ENCODE results near the gene HIVEP3. TPM values are rescaled to one million over a fixed set of nuclear protein-coding genes. Genes with fewer than 3 reads are reported as not detected.

HIVEP3 gene
- total and polyA plus RNA-seq, 2 experiments from 2014 or later = 0.57 to 5.9 TPM

GRCh38 chr1:41626616-41627375 is 291.9 kb downstream of the HIVEP3 start:
- DNase-seq (ENCODE audit: low spot score) = no peak
- H3K27ac ChIP-seq = no peak overlapping the region
- no peaks in the 10 kb centered on the region for H3K36me3 ChIP-seq (replicated peaks; ENCODE audit: insufficient read depth, low read depth)
- H3K4me1 ChIP-seq (ENCODE audit: insufficient read depth) = peaks cover 15% of the 10 kb centered on the region
- H3K4me3 ChIP-seq = no peak overlapping the region
- no peak for TF ChIP-seq EZH2 (IDR thresholded peaks at IDR 0.05; ENCODE audit: borderline replicate concordance)
- TF ChIP-seq EZH2phosphoT487 (IDR thresholded peaks at IDR 0.05; ENCODE audit: low read depth, severe bottlenecking, unreplicated experiment) = no peak
- H3K4me2 ChIP-seq = no peak overlapping the region
- H3K9me3 ChIP-seq (ENCODE audit: low read depth) = no peaks in the 10 kb centered on the region
- WGBS (ENCODE audit: low lambda C conversion rate, missing lambda C conversion rate) = 72% methylated on average over 10 of the region's 10 CpGs
- no peaks in the 10 kb centered on the region for H4K20me1 ChIP-seq (ENCODE audit: insufficient read depth, poor library complexity, severe bottlenecking)
- no peaks in the 10 kb centered on the region for H3K27me3 ChIP-seq
- no peaks in the 10 kb centered on the region for H3K79me2 ChIP-seq
- no peaks in the 10 kb centered on the region for H3K9me2 ChIP-seq (replicated peaks; ENCODE audit: insufficient read depth)
- H2AFZ ChIP-seq = no peak overlapping the region

- 69% methylated on average over 10 of the region's 10 CpGs for WGBS (ENCODE audit: low lambda C conversion rate, missing lambda C conversion rate)
- DNase-seq (ENCODE audit: low spot score) = no peak
- no peaks in the 10 kb centered on the region for H3K9me2 ChIP-seq (replicated peaks; ENCODE audit: insufficient read depth)
- peaks cover 15% of the 10 kb centered on the region for H3K4me1 ChIP-seq (ENCODE audit: insufficient read depth)
- no peaks in the 10 kb centered on the region for H3K9me3 ChIP-seq (ENCODE audit: low read depth)
- no peak overlapping the region for H3K27ac ChIP-seq
- TF ChIP-seq EZH2phosphoT487 (IDR thresholded peaks at IDR 0.05; ENCODE audit: low read depth, severe bottlenecking, unreplicated experiment) (no peak), EZH2 (IDR thresholded peaks at IDR 0.05; ENCODE audit: borderline replicate concordance) (no peak), CTCF (IDR thresholded peaks at IDR 0.05; ENCODE audit: poor library complexity) (no peak)
- H4K20me1 ChIP-seq (ENCODE audit: insufficient read depth, poor library complexity, severe bottlenecking) = no peaks in the 10 kb centered on the region
- no peaks in the 10 kb centered on the region for H3K27me3 ChIP-seq
- no peak overlapping the region for H3K4me3 ChIP-seq
- no peaks in the 10 kb centered on the region for H3K79me2 ChIP-seq
- H3K4me2 ChIP-seq = no peak overlapping the region
- H2AFZ ChIP-seq = no peak overlapping the region
- no peaks in the 10 kb centered on the region for H3K36me3 ChIP-seq (replicated peaks; ENCODE audit: insufficient read depth, low read depth)
Measured at GRCh38 chr1:41626146-41626545, 292.6 kb downstream of the HIVEP3 start.

GRCh38 chr1:41623736-41624135 is 295.0 kb downstream of the HIVEP3 start:
- peaks cover 15% of the 10 kb centered on the region for H3K4me1 ChIP-seq (ENCODE audit: insufficient read depth)
- no peaks in the 10 kb centered on the region for H4K20me1 ChIP-seq (ENCODE audit: insufficient read depth, poor library complexity, severe bottlenecking)
- WGBS (ENCODE audit: low lambda C conversion rate, missing lambda C conversion rate) = 81% methylated on average over 10 of the region's 10 CpGs
- H3K27ac ChIP-seq = no peak overlapping the region
- DNase-seq (ENCODE audit: low spot score) = no peak
- TF ChIP-seq EZH2 (IDR thresholded peaks at IDR 0.05; ENCODE audit: borderline replicate concordance) (no peak), CTCF (IDR thresholded peaks at IDR 0.05; ENCODE audit: poor library complexity) (no peak)
- H3K4me2 ChIP-seq = no peak overlapping the region
- H2AFZ ChIP-seq = no peak overlapping the region
- H3K36me3 ChIP-seq (replicated peaks; ENCODE audit: insufficient read depth, low read depth) = no peaks in the 10 kb centered on the region
- H3K27me3 ChIP-seq = no peaks in the 10 kb centered on the region
- H3K9me2 ChIP-seq (replicated peaks; ENCODE audit: insufficient read depth) = no peaks in the 10 kb centered on the region
- no peaks in the 10 kb centered on the region for H3K9me3 ChIP-seq (ENCODE audit: low read depth)
- no peak overlapping the region for H3K4me3 ChIP-seq
- H3K79me2 ChIP-seq = no peaks in the 10 kb centered on the region

DNA sequence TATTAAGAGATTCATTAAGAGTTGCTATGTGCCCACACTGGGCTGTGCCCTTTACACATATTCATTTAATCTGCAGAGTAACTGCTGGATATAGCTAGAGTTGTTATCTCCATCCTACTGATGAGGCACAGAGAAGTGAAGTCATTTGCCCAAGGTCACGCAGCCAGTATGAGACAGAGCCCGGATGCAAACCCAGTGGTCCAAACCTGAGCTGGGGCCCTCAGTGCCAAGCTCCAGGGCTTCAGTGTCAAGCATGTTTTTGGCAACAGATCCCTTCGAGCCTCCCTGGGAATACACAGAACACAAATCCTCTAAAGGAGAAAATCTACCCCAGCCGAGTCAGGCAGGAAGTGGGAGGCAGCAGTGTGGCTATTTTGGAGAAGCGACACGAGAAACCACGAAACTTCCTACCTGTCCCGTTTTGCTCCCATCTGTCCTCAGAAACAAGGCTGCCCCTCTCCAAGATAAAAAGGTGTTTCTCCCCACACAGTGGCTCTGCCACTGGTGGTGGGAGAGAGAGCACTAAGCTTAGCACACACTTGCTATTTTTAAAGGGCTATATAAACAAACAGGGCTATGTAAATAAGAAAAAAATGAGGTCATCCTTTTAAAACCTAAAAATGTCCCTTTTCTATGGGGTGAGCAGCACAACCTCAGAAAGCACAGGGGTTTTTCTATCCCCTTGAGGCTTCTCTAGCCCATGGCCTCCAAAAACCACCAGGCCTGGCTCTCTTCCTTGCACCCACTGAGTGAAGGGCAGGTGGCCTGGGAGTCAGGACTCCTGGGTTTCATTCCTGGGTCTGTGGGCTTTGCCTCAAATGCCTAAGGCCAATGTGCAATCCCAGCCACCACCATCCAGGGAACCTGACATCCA is 295.6 kb downstream of the HIVEP3 start:
- Histone ChIP-seq H3K36me3 (replicated peaks; ENCODE audit: insufficient read depth, low read depth) (no peaks in the 10 kb centered on the region), H4K20me1 (ENCODE audit: insufficient read depth, poor library complexity, severe bottlenecking) (no peaks in the 10 kb centered on the region), H3K4me1 (ENCODE audit: insufficient read depth) (peaks cover 15% of the 10 kb centered on the region), H3K79me2 (no peaks in the 10 kb centered on the region), H3K4me2 (no peak overlapping the region), H3K9me3 (ENCODE audit: low read depth) (no peaks in the 10 kb centered on the region), H3K9me2 (replicated peaks; ENCODE audit: insufficient read depth) (no peaks in the 10 kb centered on the region), H3K27ac (peak overlapping the region; percentile 7), H2AFZ (no peak overlapping the region), H3K27me3 (no peaks in the 10 kb centered on the region), H3K4me3 (no peak overlapping the region)
- TF ChIP-seq EZH2 (IDR thresholded peaks at IDR 0.05; ENCODE audit: borderline replicate concordance) (no peak), EZH2phosphoT487 (IDR thresholded peaks at IDR 0.05; ENCODE audit: low read depth, severe bottlenecking, unreplicated experiment) (no peak), CTCF (IDR thresholded peaks at IDR 0.05; ENCODE audit: poor library complexity) (no peak)
- WGBS (ENCODE audit: low lambda C conversion rate, missing lambda C conversion rate) = 70% methylated on average over 8 of the region's 8 CpGs
- DNase-seq (ENCODE audit: low spot score) = no peak
